A549 treated with DMSO at 1 μM for 4 hours (cell line): ENCODE results near the gene HMCN1. TPM values are rescaled to one million over a fixed set of nuclear protein-coding genes. Genes with fewer than 3 reads are reported as not detected.

Experiments
- total RNA-seq: library from RNA; stranded (reverse); fragments of 200-300 nt; extraction: Qiagen RNA extraction; gene quantifications from 5 replicates; pipeline ENCODE4 v1.2.3, GENCODE V29; 2022; ENCODE audit warnings: low read depth

The HMCN1 gene
- 0.03 to 0.13 TPM (median 0.08 TPM) in 5 replicates for total RNA-seq

GRCh38 chr1:185733818-185734735 is at the start of gene HMCN1:
Gene HMCN1, plus strand, starts transcription at chr1:185734391. Its CDS starts 389 bp downstream, at chr1:185734780.

